T-cell (primary cell): ENCODE measurements around the gene GPER1. TPM values are rescaled to one million over a fixed set of nuclear protein-coding genes. Genes with fewer than 3 reads are reported as not detected.
"Not testable (repeated sequence)": the region's sequence is repeated elsewhere in the genome, so short reads cannot be mapped to it uniquely, and the experiment has no call there.

Experiments used
- ATAC-seq, 4 experiments: fragments of 200-7000 bp in 3 of 4; fragments of 150-1000 bp in 1 of 4; cut with Tn5 transposase; replicated peaks in 1 of 4; 1 replicate in 3 of 4; 2 replicates in 1 of 4; pipeline ENCODE4 v1.10.0; 2021; ENCODE audit warnings: moderate library complexity in 3 of 4, mild to moderate bottlenecking in 2 of 4, moderate number of reproducible peaks in 1 of 4
- CTCF ChIA-PET, 2 donors: fragments of 300-600 bp; sonication (Branson Sonifier 250); formaldehyde crosslinking; loops; one replicate each; lab custom pipeline; 2022; ENCODE audit warnings: antibody characterized with exemption in 2 of 2; lab: Charles Lee
- POLR2A ChIA-PET, 2 donors: fragments of 300-600 bp; sonication (Branson Sonifier 250); formaldehyde crosslinking; loops; one replicate each; lab custom pipeline; 2022; ENCODE audit warnings: antibody characterized with exemption in 2 of 2; lab: Charles Lee
- DNase-seq, 35 experiments: peaks; one replicate each; pipeline versions ENCODE4 v3.0.0 to v3.0.0-alpha.2; 2013 to 2023
- H3K27ac ChIP-seq: one replicate; pipeline ENCODE4 v1.5.1; 2013; ENCODE audit warnings: low read length
- H3K27me3 ChIP-seq, 2 experiments: replicated peaks in 1 of 2; 1 replicate in 1 of 2; 2 replicates in 1 of 2; pipeline versions ENCODE4 v1.6.1 to v1.7.0; 2013; ENCODE audit warnings: low read length in 1 of 2, mixed read lengths in 1 of 2; ENCODE audit not compliant: control insufficient read depth in 2 of 2, insufficient read depth in 2 of 2; ENCODE audit errors: extremely low read depth in 1 of 2
- H3K36me3 ChIP-seq, 2 donors: 1 replicate in 1 of 2; 2 replicates in 1 of 2; pipeline versions ENCODE4 v1.6.1 to v1.7.0; 2013; ENCODE audit warnings: low read length in 1 of 2; ENCODE audit not compliant: control insufficient read depth in 2 of 2, insufficient read depth in 1 of 2; ENCODE audit errors: extremely low read depth in 1 of 2
- H3K4me1 ChIP-seq, 2 experiments: 1 replicate in 1 of 2; 2 replicates in 1 of 2; pipeline versions ENCODE4 v1.6.1 to v1.7.0; 2013; ENCODE audit warnings: low read length in 2 of 2, mixed read lengths in 1 of 2; ENCODE audit not compliant: insufficient read depth in 2 of 2, control insufficient read depth in 1 of 2; ENCODE audit errors: extremely low read depth in 1 of 2
- H3K4me3 ChIP-seq, 2 donors: 1 replicate in 1 of 2; 2 replicates in 1 of 2; pipeline versions ENCODE4 v1.5.1 to v1.7.0; 2013; ENCODE audit warnings: mild to moderate bottlenecking in 2 of 2, low read length in 1 of 2, moderate library complexity in 1 of 2; ENCODE audit not compliant: control insufficient read depth in 1 of 2; ENCODE audit errors: extremely low read depth in 1 of 2
- H3K9me3 ChIP-seq: 2 replicates; pipeline ENCODE4 v1.7.0; 2013
- H3K27ac Mint-ChIP-seq, 2 donors: one replicate each; pipeline ENCODE4 v1.8.0; 2020 to 2021; ENCODE audit warnings: mild to moderate bottlenecking in 2 of 2, mixed read lengths in 2 of 2
- H3K27me3 Mint-ChIP-seq, 2 donors: one replicate each; pipeline ENCODE4 v1.8.0; 2021 to 2022; ENCODE audit warnings: mixed read lengths in 2 of 2
- H3K36me3 Mint-ChIP-seq: one replicate; pipeline ENCODE4 v1.8.0; 2021; ENCODE audit warnings: mixed read lengths
- H3K4me1 Mint-ChIP-seq, 3 donors: one replicate each; pipeline ENCODE4 v1.8.0; 2020 to 2022; ENCODE audit warnings: mixed read lengths in 3 of 3, mild to moderate bottlenecking in 1 of 3
- H3K4me3 Mint-ChIP-seq, 3 donors: one replicate each; pipeline ENCODE4 v1.8.0; 2020 to 2022; ENCODE audit warnings: mild to moderate bottlenecking in 3 of 3, mixed read lengths in 3 of 3, moderate library complexity in 3 of 3
- H3K9me3 Mint-ChIP-seq, 3 donors: one replicate each; pipeline ENCODE4 v1.8.0; 2020 to 2022; ENCODE audit warnings: mixed read lengths in 3 of 3
- WGBS: methylation state at CpG from one replicate; pipeline ENCODE4 v1.1.5; 2013; ENCODE audit warnings: missing lambda C conversion rate; ENCODE audit not compliant: insufficient coverage; 5-methylcytosine and 5-hydroxymethylcytosine counted together
- total RNA-seq, 35 experiments: library from RNA in 6 of 35; stranded (reverse) in 6 of 35; fragments of 120-200 nt in 1 of 35; gene quantifications; one replicate each; pipeline versions ENCODE4 v1.2.1 to v1.2.4 and lab custom pipeline; 2013 to 2026

Gene GPER1
- total RNA-seq, 5 donors from 2014 or later (not counting 1 experiment from before 2014, with no cell fraction given) = 0.23 to 0.41 (median 0.26) TPM; not detected in 2

DNA sequence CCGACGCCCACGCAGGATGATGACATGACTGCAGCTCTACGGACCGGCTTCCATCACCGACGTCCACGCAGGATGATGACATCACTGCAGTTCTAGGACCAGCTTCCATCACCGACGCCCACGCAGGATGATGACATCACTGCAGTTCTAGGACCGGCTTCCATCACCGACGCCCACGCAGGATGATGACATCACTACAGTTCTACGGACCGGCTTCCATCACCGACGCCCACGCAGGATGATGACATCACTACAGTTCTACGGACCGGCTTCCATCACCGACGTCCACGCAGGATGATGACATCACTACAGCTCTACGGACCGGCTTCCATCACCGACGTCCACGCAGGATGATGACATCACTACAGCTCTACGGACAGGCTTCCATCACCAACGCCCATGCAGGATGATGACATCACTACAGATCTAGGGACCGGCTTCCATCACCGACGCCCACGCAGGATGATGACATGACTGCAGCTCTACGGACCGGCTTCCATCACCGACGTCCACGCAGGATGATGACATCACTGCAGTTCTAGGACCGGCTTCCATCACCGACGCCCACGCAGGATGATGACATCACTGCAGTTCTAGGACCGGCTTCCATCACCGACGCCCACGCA, 28.6 kb downstream of the GPER1 start:
- 92% methylated on average over 31 of the region's 49 CpGs for WGBS
- H3K27ac ChIP-seq, H3K27me3 Mint-ChIP-seq, ATAC-seq, H3K27ac Mint-ChIP-seq, H3K36me3 ChIP-seq, H3K27me3 ChIP-seq, H3K36me3 Mint-ChIP-seq, H3K9me3 Mint-ChIP-seq, CTCF ChIA-PET, POLR2A ChIA-PET, H3K4me1 ChIP-seq, DNase-seq, H3K4me3 ChIP-seq, H3K9me3 ChIP-seq, H3K4me3 Mint-ChIP-seq: not testable (repeated sequence)
- H3K4me1 Mint-ChIP-seq = peaks cover 9 to 10% (median 9%) of the 10 kb centered on the region in 3 donors

DNA sequence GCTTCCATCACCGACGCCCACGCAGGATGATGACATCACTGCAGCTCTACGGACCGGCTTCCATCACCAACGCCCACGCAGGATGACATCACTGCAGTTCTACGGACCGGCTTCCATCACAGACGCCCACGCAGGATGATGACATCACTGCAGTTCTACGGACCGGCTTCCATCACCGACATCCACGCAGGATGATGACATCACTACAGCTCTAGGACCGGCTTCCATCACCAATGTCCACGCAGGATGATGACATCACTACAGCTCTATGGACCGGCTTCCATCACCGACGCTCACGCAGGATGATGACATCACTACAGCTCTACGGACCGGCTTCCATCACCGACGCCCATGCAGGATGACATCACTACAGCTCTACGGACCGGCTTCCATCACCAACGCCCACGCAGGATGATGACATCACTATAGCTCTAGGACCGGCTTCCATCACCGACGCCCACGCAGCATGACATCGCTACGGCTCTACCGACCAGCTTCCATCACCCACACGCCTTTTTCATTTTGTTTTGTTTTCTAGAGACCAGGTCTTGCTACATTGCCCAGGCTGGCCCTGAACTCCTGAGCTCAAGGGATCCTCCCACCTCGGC, 29.5 kb downstream of the GPER1 start:
- H3K9me3 ChIP-seq = no peaks in the 10 kb centered on the region
- H3K4me1 Mint-ChIP-seq = peaks cover 9 to 10% (median 9%) of the 10 kb centered on the region in 3 donors
- no peak overlapping the region for H3K4me3 Mint-ChIP-seq
- H3K27me3 Mint-ChIP-seq = no peaks in the 10 kb centered on the region
- H3K36me3 ChIP-seq = no peaks in the 10 kb centered on the region
- no peak overlapping the region for H3K4me3 ChIP-seq
- H3K36me3 Mint-ChIP-seq = no peaks in the 10 kb centered on the region
- ChIA-PET CTCF (no interaction called here), POLR2A (no interaction called here)
- H3K27ac ChIP-seq = no peak overlapping the region
- peaks cover 0 to 2% of the 10 kb centered on the region in 2 experiments for H3K4me1 ChIP-seq
- ATAC-seq (no peak), DNase-seq (no peak)
- 92% methylated on average over 32 of the region's 38 CpGs for WGBS
- no peaks in the 10 kb centered on the region for H3K9me3 Mint-ChIP-seq
- H3K27me3 ChIP-seq = no peaks in the 10 kb centered on the region
- no peak overlapping the region for H3K27ac Mint-ChIP-seq

DNA sequence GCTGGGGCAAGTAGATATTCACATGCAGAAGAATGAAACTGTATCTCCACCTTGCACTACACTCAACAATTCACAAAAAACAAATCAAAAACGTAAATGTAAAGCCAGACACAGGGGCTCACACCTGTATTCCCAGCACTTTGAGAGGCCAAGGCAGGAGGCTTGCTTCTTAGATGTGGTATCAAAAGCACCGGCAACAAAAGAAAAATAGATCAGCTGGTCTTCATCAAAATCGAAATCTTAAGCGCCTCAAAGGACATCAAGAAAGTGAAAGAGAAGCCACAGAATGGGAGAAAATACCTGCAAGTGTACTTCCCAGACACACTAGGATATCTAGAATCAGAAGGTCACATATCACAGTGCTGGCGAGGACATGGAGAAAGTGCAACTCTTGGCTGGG, 31.3 kb downstream of the GPER1 start:
- H3K4me3 Mint-ChIP-seq = no peak overlapping the region
- Histone ChIP-seq H3K27ac (no peak overlapping the region), H3K4me1 (peaks cover 0 to 2% of the 10 kb centered on the region in 2 experiments), H3K27me3 (no peaks in the 10 kb centered on the region), H3K4me3 (no peak overlapping the region), H3K36me3 (no peaks in the 10 kb centered on the region), H3K9me3 (no peaks in the 10 kb centered on the region)
- H3K4me1 Mint-ChIP-seq = peaks cover 9 to 10% (median 9%) of the 10 kb centered on the region in 3 donors
- H3K36me3 Mint-ChIP-seq = no peaks in the 10 kb centered on the region
- 42% methylated on average over 2 of the region's 5 CpGs for WGBS
- ChIA-PET POLR2A (interaction anchor here in 1 of 2 donors (0.6 kb wide), 1 partner anchor 512 kb away, joined by 4 read pairs; no protein-coding TSS in a partner anchor), CTCF (no interaction called here)
- H3K27ac Mint-ChIP-seq = peak overlapping the region; percentile 46 to 52
- H3K9me3 Mint-ChIP-seq = no peaks in the 10 kb centered on the region
- ATAC-seq (no peak), DNase-seq (no peak)
- H3K27me3 Mint-ChIP-seq = no peaks in the 10 kb centered on the region

DNA sequence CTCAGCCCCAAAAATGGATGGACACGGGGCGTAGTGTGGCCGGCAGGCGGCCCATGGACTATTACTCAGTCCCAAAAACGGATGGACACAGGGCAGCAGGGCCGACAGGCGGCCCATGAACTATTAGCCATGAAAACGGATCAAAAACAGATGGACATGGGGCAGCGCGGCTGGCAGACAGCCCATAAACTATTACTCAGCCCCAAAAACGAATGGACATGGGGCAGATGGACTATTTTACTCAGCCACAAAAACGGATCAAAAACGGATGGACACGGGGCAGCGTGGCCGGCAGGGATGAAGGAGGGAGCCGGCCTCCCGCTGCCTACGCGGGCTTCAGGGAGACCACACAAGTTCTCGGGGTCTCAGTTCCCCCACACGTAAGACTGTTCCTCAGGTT, 32.9 kb downstream of the GPER1 start:
- no peaks in the 10 kb centered on the region for H3K36me3 Mint-ChIP-seq
- ChIA-PET CTCF (no interaction called here), POLR2A (no interaction called here)
- H3K9me3 Mint-ChIP-seq = no peaks in the 10 kb centered on the region
- Histone ChIP-seq H3K27ac (no peak overlapping the region), H3K9me3 (no peaks in the 10 kb centered on the region), H3K36me3 (peaks cover 4% of the 10 kb centered on the region in 2 donors), H3K4me1 (peaks cover 0 to 2% of the 10 kb centered on the region in 2 experiments), H3K4me3 (no peak overlapping the region), H3K27me3 (no peaks in the 10 kb centered on the region)
- H3K27ac Mint-ChIP-seq = no peak overlapping the region
- no peak overlapping the region for H3K4me3 Mint-ChIP-seq
- H3K27me3 Mint-ChIP-seq = no peaks in the 10 kb centered on the region
- ATAC-seq (no peak), DNase-seq (no peak)
- WGBS = 92% methylated on average over 20 of the region's 22 CpGs
- peaks cover 9 to 10% (median 9%) of the 10 kb centered on the region in 3 donors for H3K4me1 Mint-ChIP-seq

DNA sequence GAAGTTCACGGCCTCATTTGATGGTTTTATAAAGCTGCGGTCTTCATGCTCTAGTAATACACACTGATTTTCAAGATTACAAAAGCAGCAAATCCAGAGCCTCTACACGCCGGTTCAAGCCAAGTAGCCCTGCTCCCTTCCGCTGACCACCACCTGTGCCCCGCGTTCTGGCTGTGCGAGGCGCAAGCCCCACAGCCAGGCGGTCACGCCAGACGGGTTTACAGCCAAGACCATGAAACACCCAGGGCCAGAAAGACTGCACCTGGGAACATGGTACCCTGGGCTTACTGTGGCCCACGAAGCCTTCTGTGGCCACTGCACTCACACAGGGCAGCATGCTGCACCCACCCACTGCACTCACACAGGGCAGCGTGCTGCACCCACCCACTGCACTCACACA, 33.6 kb downstream of the GPER1 start:
- peaks cover 9 to 10% (median 9%) of the 10 kb centered on the region in 3 donors for H3K4me1 Mint-ChIP-seq
- no peaks in the 10 kb centered on the region for H3K9me3 Mint-ChIP-seq
- Histone ChIP-seq H3K9me3 (no peaks in the 10 kb centered on the region), H3K27ac (no peak overlapping the region), H3K27me3 (no peaks in the 10 kb centered on the region), H3K36me3 (peaks cover 6 to 7% of the 10 kb centered on the region in 2 donors), H3K4me1 (peaks cover 0 to 2% of the 10 kb centered on the region in 2 experiments), H3K4me3 (no peak overlapping the region)
- DNase-seq (no peak), ATAC-seq (no peak)
- no peaks in the 10 kb centered on the region for H3K36me3 Mint-ChIP-seq
- H3K4me3 Mint-ChIP-seq = no peak overlapping the region
- H3K27me3 Mint-ChIP-seq = no peaks in the 10 kb centered on the region
- no peak overlapping the region for H3K27ac Mint-ChIP-seq
- POLR2A ChIA-PET = no interaction called here
- 92% methylated on average over 13 of the region's 14 CpGs for WGBS
- CTCF ChIA-PET = no interaction called here

DNA sequence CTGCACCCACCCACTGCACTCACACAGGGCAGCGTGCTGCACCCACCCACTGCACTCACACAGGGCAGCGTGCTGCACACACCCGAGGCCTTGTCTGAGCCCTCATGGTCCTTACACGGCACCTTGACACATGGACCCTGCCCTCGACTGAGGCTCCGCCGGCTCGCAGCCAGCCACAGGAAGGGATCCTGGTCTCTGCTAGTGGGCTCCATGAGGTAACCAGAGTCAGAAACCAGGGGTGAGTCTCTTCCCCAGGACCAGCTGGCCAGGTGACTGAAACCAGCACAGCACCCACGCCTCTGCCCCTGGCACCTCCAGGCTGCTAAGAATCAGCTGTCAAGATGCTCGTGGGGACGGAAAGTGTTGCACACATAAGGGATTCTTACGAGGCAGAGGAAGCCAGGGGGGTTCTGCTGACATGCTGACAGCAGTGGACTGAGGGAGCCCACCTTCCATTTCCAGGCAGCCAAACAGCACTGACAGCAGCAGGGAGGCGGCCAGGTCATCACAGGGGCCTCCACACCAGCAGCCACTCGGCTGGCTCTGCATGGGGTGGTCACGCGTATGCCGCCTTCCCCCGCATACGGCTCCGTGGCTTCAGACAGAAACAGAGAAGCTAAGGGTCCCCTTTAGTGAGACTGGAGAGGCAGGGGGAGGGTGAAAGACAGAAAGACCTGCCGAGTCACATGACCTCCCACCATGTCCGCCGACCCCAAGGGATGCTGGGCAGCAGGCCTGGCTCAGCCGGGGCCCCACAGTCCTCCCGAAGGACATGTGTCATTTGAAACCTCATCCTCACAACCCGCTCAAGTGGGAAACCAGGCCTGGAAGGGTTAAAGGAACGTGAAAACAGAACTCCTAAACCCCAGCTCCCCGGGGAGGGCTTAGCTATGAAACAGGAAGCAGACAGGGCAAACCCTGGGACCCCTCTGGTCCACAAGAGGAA, 34.2 kb downstream of the GPER1 start:
- Histone ChIP-seq H3K27ac (no peak overlapping the region), H3K36me3 (peaks cover 10 to 13% of the 10 kb centered on the region in 2 donors), H3K27me3 (no peaks in the 10 kb centered on the region), H3K4me3 (no peak overlapping the region), H3K9me3 (no peaks in the 10 kb centered on the region), H3K4me1 (peaks cover 0 to 2% of the 10 kb centered on the region in 2 experiments)
- Mint-ChIP-seq H3K9me3 (no peaks in the 10 kb centered on the region), H3K27me3 (no peaks in the 10 kb centered on the region), H3K4me3 (no peak overlapping the region), H3K27ac (no peak overlapping the region), H3K36me3 (peaks cover 4% of the 10 kb centered on the region), H3K4me1 (peaks cover 9 to 10% (median 9%) of the 10 kb centered on the region in 3 donors)
- 85% methylated on average over 24 of the region's 28 CpGs for WGBS
- DNase-seq (no peak), ATAC-seq (no peak)
- ChIA-PET POLR2A (interaction anchor here in 1 of 2 donors (0.5 kb wide), 1 partner anchor 10 kb away, joined by 3 read pairs; no protein-coding TSS in a partner anchor), CTCF (interaction anchor here in 1 of 2 donors (0.6 kb wide), 1 partner anchor 15 kb away, joined by 3 read pairs; a partner anchor contains a TSS)
